HG03045 (cell line): ENCODE measurements around the gene LRRC63.

Experiments
- ATAC-seq: cut with Tn5 transposase; IDR thresholded peaks from one replicate; pipeline ENCODE4 v1.9.1; 2021; ENCODE audit warnings: mild to moderate bottlenecking, moderate library complexity; ENCODE audit not compliant: unreplicated experiment

The LRRC63 gene

GRCh38 chr13:46307554-46307953 lies 95.8 kb downstream of the LRRC63 start:
- ATAC-seq = no peak

DNA sequence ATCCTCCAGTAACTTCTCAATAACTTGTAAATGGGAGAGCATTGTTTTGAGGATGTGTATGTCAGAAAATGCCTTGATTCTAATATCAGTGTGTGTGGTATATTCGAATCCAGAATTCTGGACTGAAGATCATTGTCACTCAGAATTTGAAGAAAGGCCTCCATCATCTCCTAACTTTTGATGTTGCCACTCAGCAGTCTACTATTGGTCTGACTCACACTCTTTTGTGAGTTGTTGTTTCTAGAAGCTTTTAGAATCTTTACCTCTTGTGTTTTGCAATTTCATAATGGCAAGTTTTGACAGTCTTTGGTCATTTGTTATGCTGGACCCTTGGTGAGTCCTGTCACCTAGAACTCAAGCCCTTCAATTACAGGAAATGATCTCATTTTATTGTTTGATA lies 98.3 kb downstream of the LRRC63 start:
- no peak for ATAC-seq

- no peak for ATAC-seq
Measured at GRCh38 chr13:46311217-46311616, 99.5 kb downstream of the LRRC63 start.

DNA sequence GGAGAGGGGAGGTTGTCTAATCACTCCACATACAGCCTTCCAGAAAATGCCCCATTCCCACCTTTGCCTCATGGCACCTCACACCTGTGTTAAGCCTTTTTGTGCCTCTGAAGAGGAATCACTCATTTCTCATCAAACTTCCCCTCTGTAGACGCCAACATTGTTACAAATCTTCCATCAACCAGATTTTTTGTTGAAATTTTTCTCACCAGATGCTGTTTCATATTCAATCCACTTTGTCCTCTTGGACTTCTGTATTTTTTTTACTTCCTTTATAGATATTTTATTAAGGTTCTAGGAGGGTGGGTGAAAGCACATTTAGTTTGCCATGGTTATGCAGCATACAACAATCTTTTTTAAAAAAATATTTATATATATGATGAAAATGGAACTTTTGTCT lies 101.3 kb downstream of the LRRC63 start:
- ATAC-seq = no peak

GRCh38 chr13:46313432-46314257 lies 101.9 kb downstream of the LRRC63 start:
- no peak for ATAC-seq

- ATAC-seq = no peak
Measured at GRCh38 chr13:46314587-46314986, 102.9 kb downstream of the LRRC63 start.

DNA sequence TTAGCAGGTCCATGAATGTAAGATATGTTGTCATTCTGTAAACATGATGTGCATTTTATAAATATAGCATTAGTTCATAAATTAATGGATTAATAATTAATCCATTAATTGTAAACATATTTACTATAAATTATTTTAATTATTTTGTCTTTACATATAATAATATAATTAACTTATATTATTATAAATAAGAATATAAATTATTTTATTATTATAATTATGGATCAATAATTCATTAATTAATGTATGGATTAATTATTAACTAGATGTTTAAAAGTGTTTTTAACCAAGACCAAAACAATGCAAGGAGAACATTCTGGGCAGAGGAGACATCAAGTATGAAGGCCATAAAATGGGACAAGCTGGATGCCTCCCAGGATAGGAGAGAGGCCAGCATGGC lies 103.3 kb downstream of the LRRC63 start:
- no peak for ATAC-seq

- no peak for ATAC-seq
Measured at GRCh38 chr13:46315491-46316075, 103.9 kb downstream of the LRRC63 start.

GRCh38 chr13:46317120-46317519 lies 105.4 kb downstream of the LRRC63 start:
- ATAC-seq = no peak

DNA sequence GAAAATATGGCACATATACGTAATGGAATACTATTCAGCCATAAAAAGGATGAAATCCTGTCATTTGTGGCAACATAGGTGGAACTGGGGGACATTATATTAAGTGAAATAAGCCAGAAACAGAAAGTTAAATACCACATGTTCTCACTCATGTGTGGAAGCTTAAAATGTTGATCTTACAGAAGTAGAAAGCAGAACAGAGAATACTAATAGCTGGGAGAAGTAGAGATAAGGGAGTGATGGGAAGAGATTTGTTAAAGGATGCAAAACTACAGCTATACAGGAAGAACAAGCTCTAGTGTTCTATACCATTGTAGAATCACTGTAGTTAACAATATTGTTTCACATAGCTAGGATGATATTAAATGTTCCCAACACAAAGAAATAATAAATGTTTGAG lies 107.3 kb downstream of the LRRC63 start:
- ATAC-seq = no peak

- ATAC-seq = no peak
Measured at GRCh38 chr13:46320406-46320805, 108.7 kb downstream of the LRRC63 start.

DNA sequence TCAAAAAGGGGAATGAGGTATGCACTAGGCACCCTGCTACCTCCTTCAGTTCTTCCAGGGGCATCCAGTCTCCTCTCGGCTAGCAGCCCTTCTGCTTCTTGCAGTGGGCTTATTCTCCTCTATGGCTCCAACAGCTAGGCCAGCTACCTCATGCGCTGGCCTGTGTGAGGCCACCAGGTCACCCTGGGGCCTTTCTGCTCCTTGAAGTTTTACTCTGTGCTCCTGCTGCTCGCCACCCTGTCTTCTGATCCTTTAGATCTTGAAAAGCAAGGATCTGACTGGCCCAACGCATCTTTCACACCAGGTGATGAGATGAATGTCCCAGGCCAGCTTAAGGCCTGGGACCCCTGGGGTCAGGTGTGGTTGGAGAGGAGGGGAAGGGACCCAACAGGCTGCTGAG lies 109.1 kb downstream of the LRRC63 start:
- ATAC-seq = no peak

DNA sequence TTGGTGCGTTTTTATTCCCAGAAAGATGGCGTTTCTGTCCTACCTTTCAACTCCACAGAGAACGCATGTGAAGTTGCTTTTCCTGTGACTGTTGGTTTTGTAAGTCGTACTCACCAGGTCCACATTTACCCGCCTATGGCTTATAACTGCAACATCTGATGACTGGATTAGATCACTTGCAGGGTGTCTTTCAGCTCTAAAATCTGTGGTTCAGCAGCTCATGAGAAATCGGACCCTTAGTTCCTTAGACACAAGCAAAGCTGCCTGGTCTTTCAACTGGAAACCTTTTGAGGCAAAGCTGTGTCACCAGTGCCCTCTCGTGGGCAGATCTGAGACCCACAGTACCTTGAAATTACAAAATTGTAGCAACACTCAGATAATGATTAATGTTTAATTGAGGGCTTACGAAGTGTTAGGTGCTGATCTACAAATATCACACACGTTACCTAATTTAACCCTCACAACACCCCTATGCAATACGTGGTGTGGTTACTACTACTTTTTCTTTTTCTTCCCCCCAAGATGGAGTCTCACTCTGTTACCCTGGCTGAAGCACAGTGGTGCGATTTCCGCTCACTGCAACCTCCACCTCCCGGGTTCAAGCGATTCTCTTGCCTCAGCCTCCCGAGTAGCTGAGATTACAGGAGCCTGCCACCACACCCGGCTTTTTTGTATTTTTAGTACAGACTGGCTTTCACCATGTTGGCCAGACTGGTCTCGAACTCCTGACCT lies 109.9 kb downstream of the LRRC63 start:
- no peak for ATAC-seq

DNA sequence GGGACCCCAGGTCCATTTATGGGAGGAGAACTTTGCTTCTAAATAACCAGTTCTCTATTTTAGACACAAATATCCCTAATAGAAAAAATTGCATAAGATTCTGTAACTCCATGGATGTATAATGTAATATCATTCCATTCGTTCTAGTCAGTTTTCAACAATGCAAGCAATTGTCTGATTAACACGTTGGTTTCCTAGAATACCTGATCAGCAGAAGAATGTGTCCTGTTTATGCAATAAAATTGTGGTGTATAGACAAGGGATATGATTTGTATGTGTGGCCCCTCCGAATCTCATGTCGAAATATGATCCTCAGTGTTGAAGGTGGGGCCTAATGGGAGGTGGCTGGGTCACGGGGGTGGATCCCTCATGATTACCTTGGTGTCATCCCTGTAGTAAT lies 113.2 kb downstream of the LRRC63 start:
- ATAC-seq = no peak
